ENCODE results near the gene CUBN.
"Not testable (repeated sequence)": the region's sequence is repeated elsewhere in the genome, so short reads cannot be mapped to it uniquely, and the experiment has no call there.

Gene CUBN

GRCh38 chr10:17120694-17121093, 8.9 kb downstream of the CUBN start:
- Histone ChIP-seq H3K27ac (replicated peaks) (no peak overlapping the region), H3K27me3 (ENCODE audit: insufficient read depth, poor library complexity, severe bottlenecking) (no peaks in the 10 kb centered on the region), H3K4me3 (replicated peaks; ENCODE audit: insufficient read depth, low read length) (no peak overlapping the region)
- DNase-seq (ENCODE audit: low read depth in 1 of 2, low spot score in 1 of 2) = no peak
- TF ChIP-seq POLR2AphosphoS5 (IDR thresholded peaks at IDR 0.05; ENCODE audit: low read depth) = no peak
- no peak for TF ChIP-seq CTCF (IDR thresholded peaks at IDR 0.05; ENCODE audit: insufficient read depth, low read length)
- TF ChIP-seq REST (IDR thresholded peaks at IDR 0.05; ENCODE audit: insufficient replicate concordance, low read depth) = no peak
- no peak for TF ChIP-seq GABPA (IDR thresholded peaks at IDR 0.05; ENCODE audit: low read depth)
- TF ChIP-seq SPI1 (IDR thresholded peaks at IDR 0.05; ENCODE audit: borderline replicate concordance, low read depth) = no peak

- TF ChIP-seq SPI1 (IDR thresholded peaks at IDR 0.05; ENCODE audit: borderline replicate concordance, low read depth) (no peak), CTCF (IDR thresholded peaks at IDR 0.05; ENCODE audit: insufficient read depth, low read length) (no peak), REST (IDR thresholded peaks at IDR 0.05; ENCODE audit: insufficient replicate concordance, low read depth) (no peak), POLR2AphosphoS5 (IDR thresholded peaks at IDR 0.05; ENCODE audit: low read depth) (no peak), GABPA (IDR thresholded peaks at IDR 0.05; ENCODE audit: low read depth) (no peak)
- Histone ChIP-seq H3K4me3 (replicated peaks; ENCODE audit: insufficient read depth, low read length) (no peak overlapping the region), H3K27ac (replicated peaks) (no peak overlapping the region), H3K27me3 (ENCODE audit: insufficient read depth, poor library complexity, severe bottlenecking) (no peaks in the 10 kb centered on the region)
- no peak for DNase-seq (ENCODE audit: low read depth in 1 of 2, low spot score in 1 of 2)
Measured at GRCh38 chr10:17119845-17120244, 9.8 kb downstream of the CUBN start.

GRCh38 chr10:17116193-17116592, 13.4 kb downstream of the CUBN start:
- no peak for DNase-seq (ENCODE audit: low read depth in 1 of 2, low spot score in 1 of 2)
- TF ChIP-seq POLR2AphosphoS5 (IDR thresholded peaks at IDR 0.05; ENCODE audit: low read depth) (no peak), GABPA (IDR thresholded peaks at IDR 0.05; ENCODE audit: low read depth) (no peak)
- H3K27me3 ChIP-seq (ENCODE audit: insufficient read depth, poor library complexity, severe bottlenecking) = no peaks in the 10 kb centered on the region
- H3K27ac ChIP-seq (replicated peaks) = no peak overlapping the region
- no peak overlapping the region for H3K4me3 ChIP-seq (replicated peaks; ENCODE audit: insufficient read depth, low read length)

GRCh38 chr10:17115683-17116082, 13.9 kb downstream of the CUBN start:
- Histone ChIP-seq H3K27me3 (ENCODE audit: insufficient read depth, poor library complexity, severe bottlenecking) (no peaks in the 10 kb centered on the region), H3K4me3 (replicated peaks; ENCODE audit: insufficient read depth, low read length) (no peak overlapping the region), H3K27ac (replicated peaks) (no peak overlapping the region)
- TF ChIP-seq CTCF (IDR thresholded peaks at IDR 0.05; ENCODE audit: insufficient read depth, low read length) = no peak
- no peak for DNase-seq (ENCODE audit: low read depth in 1 of 2, low spot score in 1 of 2)

GRCh38 chr10:17114878-17115444, 14.7 kb downstream of the CUBN start:
- not testable (repeated sequence) for H3K27ac ChIP-seq (replicated peaks); H3K27me3 ChIP-seq (ENCODE audit: insufficient read depth, poor library complexity, severe bottlenecking); H3K4me3 ChIP-seq (replicated peaks; ENCODE audit: insufficient read depth, low read length); DNase-seq (ENCODE audit: low read depth in 1 of 2, low spot score in 1 of 2)
